Astrocyte of the cerebellum (primary cell): Measurements from ENCODE around the gene COPS7A.
A peak's percentile ranks its signal among the peaks of the same experiment; 100 is the strongest.

Experiments
- DNase-seq: peaks from one replicate; pipeline ENCODE4 v3.0.0-alpha.2; 2011; ENCODE audit warnings: low read depth
- H3K4me3 ChIP-seq: 2 replicates; pipeline ENCODE4 v1.5.1; 2011; ENCODE audit warnings: mild to moderate bottlenecking, low read depth, low read length, moderate library complexity
- CTCF ChIP-seq: IDR thresholded peaks from 2 replicates; pipeline ENCODE4 v1.5.1; 2012; ENCODE audit warnings: low read length, low read depth, moderate library complexity, mild to moderate bottlenecking; ENCODE audit errors: missing control alignments
- in situ Hi-C: cut with HindIII; loops from 2 replicates; pipeline ENCODE4 v1.10.0; 2017; ENCODE audit warnings: low sequenced_read_pairs

COPS7A gene

GRCh38 chr12:6688999-6689882 is 34.6 kb upstream of the COPS7A start, which contains the start of gene ZNF384:
TSS of gene ZNF384 (minus strand) at chr12:6689375. CDS start at chr12:6679520, 9,855 bp downstream.
- peak; percentile 96 for DNase-seq
- peak within 1 kb of the TSS; percentile 61 for H3K4me3 ChIP-seq
- TF ChIP-seq CTCF, result peak; percentile 4
- in situ Hi-C loops, result no loop called here

GRCh38 chr12:6691473-6691872 is 32.4 kb upstream of the COPS7A start:
- TF ChIP-seq CTCF, result no peak
- no peak overlapping the region for H3K4me3 ChIP-seq
- in situ Hi-C loops, result loop anchor here (5.0 kb wide), 1 partner anchor 44 kb away; the partner anchor contains the start of gene ACRBP
- DNase-seq, result no peak

- no peak overlapping the region for H3K4me3 ChIP-seq
- no peak for DNase-seq
- in situ Hi-C loops, result loop anchor here (5.0 kb wide), 1 partner anchor 46 kb away; the partner anchor contains the start of gene ACRBP
- no peak for TF ChIP-seq CTCF
Observed at GRCh38 chr12:6692888-6693287, 31.0 kb upstream of the COPS7A start.

- DNase-seq, result no peak
- H3K4me3 ChIP-seq, result no peak overlapping the region
- no peak for TF ChIP-seq CTCF
- in situ Hi-C loops, result loop anchor here (5.0 kb wide), 1 partner anchor 47 kb away; the partner anchor contains the start of gene ACRBP
Observed at GRCh38 chr12:6693832-6694355, 30.0 kb upstream of the COPS7A start.

- DNase-seq, result no peak
- H3K4me3 ChIP-seq, result no peak overlapping the region
- in situ Hi-C loops, result loop anchor here (5.0 kb wide), 1 partner anchor 47 kb away; the partner anchor contains the start of gene ACRBP
- TF ChIP-seq CTCF, result no peak
Observed at GRCh38 chr12:6694701-6695100, 29.1 kb upstream of the COPS7A start.

- TF ChIP-seq CTCF, result no peak
- no peak overlapping the region for H3K4me3 ChIP-seq
- in situ Hi-C loops, result no loop called here
- no peak for DNase-seq
Observed at GRCh38 chr12:6695313-6696045, 28.4 kb upstream of the COPS7A start.
